CD14-positive monocyte (primary cell): ENCODE measurements around the gene RPS6KA4. TPM values are rescaled to one million over a fixed set of nuclear protein-coding genes. Genes with fewer than 3 reads are reported as not detected.
A peak's percentile ranks its signal among the peaks of the same experiment; 100 is the strongest.

ENCODE experiments used
- DNase-seq, 3 donors: peaks; one replicate each; pipeline ENCODE4 v3.0.0-alpha.2; 2011 to 2022
- H2AFZ ChIP-seq: 2 replicates; pipeline ENCODE4 v1.6.0; 2012; ENCODE audit warnings: mild to moderate bottlenecking, low read depth, low read length, inconsistent platforms; ENCODE audit not compliant: insufficient read depth, poor library complexity, severe bottlenecking
- H3K27ac ChIP-seq, 2 donors: 1 replicate in 1 of 2; 2 replicates in 1 of 2; pipeline ENCODE4 v1.5.1; 2012 to 2013; ENCODE audit warnings: low read length in 2 of 2, control low read depth in 1 of 2, inconsistent platforms in 1 of 2, low read depth in 1 of 2, mild to moderate bottlenecking in 1 of 2
- H3K27me3 ChIP-seq, 2 donors: one replicate each; pipeline versions ENCODE4 v1.6.0 to v1.6.1; 2011 to 2013; ENCODE audit warnings: low read length in 2 of 2; ENCODE audit not compliant: control insufficient read depth in 2 of 2, insufficient read depth in 2 of 2
- H3K36me3 ChIP-seq, 2 donors: replicated peaks in 1 of 2; 1 replicate in 1 of 2; 2 replicates in 1 of 2; pipeline versions ENCODE4 v1.5.1 to v1.6.1; 2012 to 2013; ENCODE audit warnings: low read length in 2 of 2, control low read depth in 1 of 2, inconsistent platforms in 1 of 2, mild to moderate bottlenecking in 1 of 2; ENCODE audit not compliant: insufficient read depth in 2 of 2, control insufficient read depth in 1 of 2
- H3K4me1 ChIP-seq, 2 donors: 1 replicate in 1 of 2; 2 replicates in 1 of 2; pipeline versions ENCODE4 v1.5.1 to v1.6.1; 2012 to 2013; ENCODE audit warnings: low read length in 2 of 2, control low read depth in 1 of 2, inconsistent platforms in 1 of 2, mild to moderate bottlenecking in 1 of 2, moderate library complexity in 1 of 2; ENCODE audit not compliant: insufficient read depth in 2 of 2, control insufficient read depth in 1 of 2
- H3K4me2 ChIP-seq: replicated peaks from 2 replicates; pipeline ENCODE3; 2012; ENCODE audit warnings: low read length, moderate library complexity, mild to moderate bottlenecking; ENCODE audit not compliant: poor library complexity, severe bottlenecking; ENCODE audit errors: extremely low read depth
- H3K4me3 ChIP-seq, 3 experiments: fragments of 200-600 bp in 1 of 3; sonication (generic) in 1 of 3; replicated peaks in 1 of 3; 1 replicate in 2 of 3; 2 replicates in 1 of 3; pipeline ENCODE4 v1.5.1; 2011 to 2013; ENCODE audit warnings: low read length in 3 of 3, mild to moderate bottlenecking in 3 of 3, control low read depth in 2 of 3, low read depth in 2 of 3, inconsistent platforms in 1 of 3, moderate library complexity in 1 of 3
- H3K79me2 ChIP-seq: 2 replicates; pipeline ENCODE4 v1.6.0; 2012; ENCODE audit warnings: mild to moderate bottlenecking, control low read depth, inconsistent platforms, low read length, moderate library complexity; ENCODE audit not compliant: insufficient read depth
- H3K9ac ChIP-seq: 2 replicates; pipeline ENCODE4 v1.6.0; 2017; ENCODE audit warnings: low read length, mild to moderate bottlenecking; ENCODE audit not compliant: insufficient read depth, poor library complexity, severe bottlenecking
- H3K9me3 ChIP-seq, 2 donors: replicated peaks in 1 of 2; 1 replicate in 1 of 2; 2 replicates in 1 of 2; pipeline versions ENCODE4 v1.5.1 to v1.6.1; 2012 to 2013; ENCODE audit warnings: low read length in 2 of 2, control low read depth in 1 of 2; ENCODE audit not compliant: control insufficient read depth in 1 of 2, insufficient read depth in 1 of 2
- H4K20me1 ChIP-seq: 2 replicates; pipeline ENCODE4 v1.6.0; 2012; ENCODE audit warnings: mild to moderate bottlenecking, low read length, control low read depth, moderate library complexity; ENCODE audit not compliant: insufficient read depth
- H3K27ac Mint-ChIP-seq, 7 donors: one replicate each; pipeline ENCODE4 v1.8.0; 2020; ENCODE audit warnings: mild to moderate bottlenecking in 7 of 7, mixed read lengths in 7 of 7, moderate library complexity in 6 of 7, inconsistent platforms in 2 of 7
- H3K27me3 Mint-ChIP-seq, 3 donors: one replicate each; pipeline ENCODE4 v1.8.0; 2021 to 2022; ENCODE audit warnings: low read depth in 3 of 3, mild to moderate bottlenecking in 3 of 3, mixed read lengths in 3 of 3, moderate library complexity in 3 of 3, inconsistent platforms in 1 of 3
- H3K36me3 Mint-ChIP-seq, 2 donors: one replicate each; pipeline ENCODE4 v1.8.0; 2020; ENCODE audit warnings: mixed read lengths in 2 of 2, inconsistent platforms in 1 of 2, mild to moderate bottlenecking in 1 of 2
- H3K4me1 Mint-ChIP-seq: one replicate; pipeline ENCODE4 v1.8.0; 2020; ENCODE audit warnings: mild to moderate bottlenecking, mixed read lengths
- H3K4me3 Mint-ChIP-seq, 2 donors: one replicate each; pipeline ENCODE4 v1.8.0; 2020; ENCODE audit warnings: mild to moderate bottlenecking in 2 of 2, mixed read lengths in 2 of 2, moderate library complexity in 1 of 2
- H3K9me3 Mint-ChIP-seq, 7 donors: one replicate each; pipeline ENCODE4 v1.8.0; 2020 to 2022; ENCODE audit warnings: mixed read lengths in 7 of 7, mild to moderate bottlenecking in 6 of 7, moderate library complexity in 6 of 7, inconsistent platforms in 2 of 7
- WGBS: methylation state at CpG from one replicate; pipeline ENCODE4 v1.1.5; 2013; ENCODE audit warnings: missing lambda C conversion rate; ENCODE audit not compliant: insufficient coverage; 5-methylcytosine and 5-hydroxymethylcytosine counted together
- intact Hi-C, 2 donors: fragments of 100-400 bp; cut with micrococcal nuclease; formaldehyde crosslinking; loops; one replicate each; pipeline versions ENCODE4 v1.15.0 to v1.15.1; 2023
- polyA plus RNA-seq, 3 donors: library from polyadenylated mRNA; depleted of rRNA in 1 of 3; unstranded in 2 of 3; stranded (reverse) in 1 of 3; fragments of 300-500 nt in 2 of 3; fragments of >200 nt in 1 of 3; fragmentation: Illumina TruSeq in 2 of 3; gene quantifications; 1 replicate in 2 of 3; 2 replicates in 1 of 3; pipeline ENCODE4 v1.2.3, GENCODE V29; 2012 to 2021
- TF ChIP-seq, protein P1 (sequence below): fragments of 200-600 bp; IDR thresholded peaks from one replicate; pipeline ENCODE4 v1.8.0; 2022; ENCODE audit warnings: antibody characterized with exemption, mild to moderate bottlenecking

RPS6KA4 gene
- polyA plus RNA-seq, 3 donors, result 16.2 to 110 (median 24.5) TPM

DNA sequence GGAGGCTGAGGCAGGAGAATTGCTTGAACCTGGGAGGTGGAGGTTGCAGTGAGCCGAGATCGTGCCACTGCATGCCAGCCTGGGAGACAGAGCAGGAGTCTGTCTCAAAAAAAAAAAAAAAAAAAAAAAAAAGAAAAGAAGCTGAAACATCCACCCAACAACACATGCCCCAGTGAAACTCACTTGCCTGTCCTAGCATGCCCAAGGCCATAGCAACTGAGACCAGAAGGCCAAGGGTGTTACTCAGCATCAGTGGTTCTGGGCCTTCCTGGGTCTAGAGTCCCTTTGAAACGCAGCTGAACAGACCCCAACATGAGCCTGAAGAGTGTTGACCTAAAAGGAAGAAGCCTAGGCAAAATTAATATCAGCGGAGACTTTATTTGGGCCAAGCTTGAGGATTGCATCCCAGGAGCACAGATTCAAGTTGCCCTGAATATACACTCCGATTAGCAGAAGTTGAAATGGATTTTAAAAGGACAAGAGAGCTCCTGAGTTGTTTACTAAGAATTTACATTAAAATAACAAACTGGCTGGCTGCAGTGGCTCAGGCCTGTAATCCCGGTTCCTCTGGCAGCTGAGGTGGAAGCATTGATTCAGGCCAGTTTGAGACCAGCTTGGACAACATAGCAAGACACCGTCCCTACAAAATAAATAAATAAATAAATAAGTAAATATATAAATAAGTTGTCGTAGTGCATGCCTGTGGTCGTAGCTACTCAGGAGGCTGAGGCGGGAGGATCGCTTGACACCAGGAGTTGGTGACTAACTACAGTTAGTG, 34.1 kb upstream of the RPS6KA4 start:
- Histone ChIP-seq H3K4me1 (peaks cover under 1% of the 10 kb centered on the region in 2 donors), H3K79me2 (peaks cover 4% of the 10 kb centered on the region), H3K36me3 (peaks cover 19 to 30% of the 10 kb centered on the region in 2 donors), H3K27ac (no peak overlapping the region), H3K9ac (no peak overlapping the region), H3K4me2 (no peak overlapping the region), H3K9me3 (no peaks in the 10 kb centered on the region), H4K20me1 (no peaks in the 10 kb centered on the region), H3K27me3 (no peaks in the 10 kb centered on the region), H3K4me3 (no peak overlapping the region), H2AFZ (no peak overlapping the region)
- Mint-ChIP-seq H3K4me1 (peaks cover 5% of the 10 kb centered on the region), H3K9me3 (peaks cover 0 to 7% (median 3%) of the 10 kb centered on the region in 7 donors), H3K27me3 (peaks cover 0 to 10% (median 0%) of the 10 kb centered on the region in 3 donors), H3K27ac (peak overlapping the region in 3 of 7 donors; percentile 42 to 76 (median 58)), H3K4me3 (no peak overlapping the region), H3K36me3 (peaks cover 24 to 34% of the 10 kb centered on the region in 2 donors)
- no peak for DNase-seq
- intact Hi-C loops, result no loop called here
- TF ChIP-seq, protein P1, sequence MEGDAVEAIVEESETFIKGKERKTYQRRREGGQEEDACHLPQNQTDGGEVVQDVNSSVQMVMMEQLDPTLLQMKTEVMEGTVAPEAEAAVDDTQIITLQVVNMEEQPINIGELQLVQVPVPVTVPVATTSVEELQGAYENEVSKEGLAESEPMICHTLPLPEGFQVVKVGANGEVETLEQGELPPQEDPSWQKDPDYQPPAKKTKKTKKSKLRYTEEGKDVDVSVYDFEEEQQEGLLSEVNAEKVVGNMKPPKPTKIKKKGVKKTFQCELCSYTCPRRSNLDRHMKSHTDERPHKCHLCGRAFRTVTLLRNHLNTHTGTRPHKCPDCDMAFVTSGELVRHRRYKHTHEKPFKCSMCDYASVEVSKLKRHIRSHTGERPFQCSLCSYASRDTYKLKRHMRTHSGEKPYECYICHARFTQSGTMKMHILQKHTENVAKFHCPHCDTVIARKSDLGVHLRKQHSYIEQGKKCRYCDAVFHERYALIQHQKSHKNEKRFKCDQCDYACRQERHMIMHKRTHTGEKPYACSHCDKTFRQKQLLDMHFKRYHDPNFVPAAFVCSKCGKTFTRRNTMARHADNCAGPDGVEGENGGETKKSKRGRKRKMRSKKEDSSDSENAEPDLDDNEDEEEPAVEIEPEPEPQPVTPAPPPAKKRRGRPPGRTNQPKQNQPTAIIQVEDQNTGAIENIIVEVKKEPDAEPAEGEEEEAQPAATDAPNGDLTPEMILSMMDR, result no peak
- WGBS, result 94% methylated on average over 5 of the region's 11 CpGs

GRCh38 chr11:64327375-64327774, 31.6 kb upstream of the RPS6KA4 start:
- no peak for DNase-seq
- no peaks in the 10 kb centered on the region for H3K79me2 ChIP-seq
- H2AFZ ChIP-seq, result no peak overlapping the region
- H3K4me3 ChIP-seq, result no peak overlapping the region
- TF ChIP-seq, protein P1, result no peak
- Mint-ChIP-seq H3K4me3 (no peak overlapping the region), H3K4me1 (peaks cover 20% of the 10 kb centered on the region), H3K9me3 (peaks cover 0 to 7% (median 3%) of the 10 kb centered on the region in 7 donors), H3K27ac (no peak overlapping the region), H3K27me3 (peaks cover 0 to 10% (median 0%) of the 10 kb centered on the region in 3 donors), H3K36me3 (peaks cover 2 to 9% of the 10 kb centered on the region in 2 donors)
- no peaks in the 10 kb centered on the region for H4K20me1 ChIP-seq
- H3K4me2 ChIP-seq, result no peak overlapping the region
- peaks cover 6 to 9% of the 10 kb centered on the region in 2 donors for H3K36me3 ChIP-seq
- H3K9ac ChIP-seq, result no peak overlapping the region
- no peaks in the 10 kb centered on the region for H3K27me3 ChIP-seq
- H3K4me1 ChIP-seq, result peaks cover 16 to 17% of the 10 kb centered on the region in 2 donors
- no peak overlapping the region for H3K27ac ChIP-seq
- WGBS, result no CpG with 5 or more reads among the region's 2 CpGs
- intact Hi-C loops, result no loop called here
- no peaks in the 10 kb centered on the region for H3K9me3 ChIP-seq
